Pancreas (tissue), 10 donors: ENCODE results near the gene GPX8. TPM values are rescaled to one million over a fixed set of nuclear protein-coding genes. Genes with fewer than 3 reads are reported as not detected.

Experiments used
- ATAC-seq, 4 donors: fragments of 200-7000 bp; cut with Tn5 transposase; one replicate each; pipeline versions ENCODE4 v1.8.0 to v1.9.1; 2020; ENCODE audit warnings: mild to moderate bottlenecking in 4 of 4, moderate library complexity in 4 of 4
- DNase-seq, 6 donors: peaks; one replicate each; pipeline ENCODE4 v3.0.0-alpha.2; 2020
- FAIRE-seq: peaks from 2 replicates; lab custom pipeline; 2012; peaks lifted over from hg19 to GRCh38; lab: Jason Lieb, UNC
- H3K27ac ChIP-seq, 4 donors: fragments of 200-600 bp; sonication (generic); 1 replicate in 3 of 4; 2 replicates in 1 of 4; pipeline versions ENCODE4 v1.5.0 to v1.8.0; 2020
- H3K27me3 ChIP-seq, 4 donors: fragments of 200-600 bp; one replicate each; pipeline ENCODE4 v1.8.0; 2021
- H3K36me3 ChIP-seq, 3 donors: fragments of 200-600 bp; sonication (generic) in 1 of 3; one replicate each; pipeline versions ENCODE4 v1.5.0 to v1.8.0; 2020 to 2021
- H3K4me1 ChIP-seq, 3 donors: fragments of 200-600 bp; one replicate each; pipeline ENCODE4 v1.8.0; 2021
- H3K4me3 ChIP-seq, 4 donors: fragments of 200-600 bp; sonication (generic) in 2 of 4; one replicate each; pipeline versions ENCODE4 v1.5.0 to v1.8.0; 2020 to 2021
- H3K9me3 ChIP-seq, 4 donors: fragments of 200-600 bp; one replicate each; pipeline ENCODE4 v1.8.0; 2021
- CTCF ChIP-seq, 4 donors: fragments of 200-600 bp; sonication (generic) in 3 of 4; IDR thresholded peaks; one replicate each; pipeline versions ENCODE4 v1.5.0 to v1.8.0; 2021; ENCODE audit warnings: antibody characterized with exemption in 4 of 4
- WGBS, 2 donors: extraction: QIAGEN DNeasy Blood & Tissue Kit; methylation state at CpG; one replicate each; pipeline ENCODE4 v1.1.7; 2013; 5-methylcytosine and 5-hydroxymethylcytosine counted together
- intact Hi-C, 3 donors: fragments of 100-400 bp; cut with DNase I; formaldehyde crosslinking; loops; one replicate each; pipeline versions ENCODE4 v1.11.1 to v1.14.2; 2022
- polyA plus RNA-seq, 2 donors: library from polyadenylated mRNA; stranded (reverse); fragments of 200-250 nt; gene quantifications; one replicate each; pipeline ENCODE4 v1.2.3, GENCODE V29; 2013
- total RNA-seq, 6 donors: library from RNA; stranded (reverse); fragmentation: NEBNext Ultra II Directional in 4 of 6; extraction: Animal tissue kit (Norgen Biotek cat#: 25700) in 4 of 6; gene quantifications; one replicate each; pipeline versions ENCODE4 v1.2.1 to v1.2.4, GENCODE V29; 2021 to 2023
- donor health status: healthy with polysubstance abuse.
- donor health status: DM: no; HTN: no; CAD: no; lungs with moderate emphysema.
- donor health status: DM: no; HTN: no; CAD: no.
- donor health status: control.
- donor health status: control.
- donor health status: Bipolar disorder and iron deficiency.
- donor health status: DM: yes; HTN: yes; CAD: no.
- donor health status: DM: no; HTN: no; CAD: no.
- donor health status: DM: no; HTN: no; CAD: no.
- donor health status: DM: yes; HTN: yes; CAD: no.

GPX8 gene
- total and polyA plus RNA-seq, 8 donors, result 2.5 to 13.4 (median 4.6) TPM

DNA sequence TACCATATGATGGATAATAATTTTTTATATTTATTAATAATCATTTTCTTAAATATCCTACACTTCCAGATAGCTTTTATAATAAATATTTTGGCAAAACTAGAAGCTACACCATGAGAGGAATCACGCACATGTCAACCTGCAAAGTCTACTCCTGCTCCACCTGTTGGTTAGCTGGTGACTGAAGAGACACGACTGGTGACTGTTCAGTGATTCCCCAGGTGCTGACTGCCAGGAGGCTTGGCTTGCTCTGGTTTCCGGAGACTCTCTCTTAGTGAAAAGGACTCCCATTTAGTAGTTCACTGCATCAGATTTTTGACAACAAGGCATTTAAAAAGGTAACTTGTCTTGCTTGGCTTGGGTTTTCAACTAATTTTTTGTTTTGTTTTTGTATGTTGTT is 36.6 kb upstream of the GPX8 start:
- 55 to 65% methylated on average over 3 of the region's 3 CpGs for WGBS, 2 donors
- DNase-seq (no peak), FAIRE-seq (no peak), ATAC-seq (no peak)
- Histone ChIP-seq H3K4me1 (no peaks in the 10 kb centered on the region), H3K9me3 (no peaks in the 10 kb centered on the region), H3K36me3 (no peaks in the 10 kb centered on the region), H3K4me3 (no peak overlapping the region), H3K27me3 (no peaks in the 10 kb centered on the region), H3K27ac (no peak overlapping the region)
- intact Hi-C loops, result no loop called here
- no peak for TF ChIP-seq CTCF (IDR thresholded peaks at IDR 0.05)

- H3K36me3 ChIP-seq, result no peaks in the 10 kb centered on the region
Observed at GRCh38 chr5:55134053-55134722, 25.8 kb upstream of the GPX8 start.

GRCh38 chr5:55136521-55136920 is 23.4 kb upstream of the GPX8 start:
- no peaks in the 10 kb centered on the region for H3K27me3 ChIP-seq
- FAIRE-seq (no peak), DNase-seq (no peak), ATAC-seq (no peak)
- 70 to 71% methylated on average over 3 of the region's 3 CpGs for WGBS, 2 donors
- no peak overlapping the region for H3K27ac ChIP-seq
- intact Hi-C loops, result no loop called here
- H3K4me3 ChIP-seq, result no peak overlapping the region
- no peak for TF ChIP-seq CTCF (IDR thresholded peaks at IDR 0.05)
- no peaks in the 10 kb centered on the region for H3K9me3 ChIP-seq
- peaks cover 0 to 3% (median 0%) of the 10 kb centered on the region in 3 donors for H3K4me1 ChIP-seq
- no peaks in the 10 kb centered on the region for H3K36me3 ChIP-seq

More at GRCh38 chr5:55134053-55134722, 25.8 kb upstream of the GPX8 start:
- Histone ChIP-seq H3K27ac (no peak overlapping the region), H3K4me1 (peaks cover 0 to 3% (median 0%) of the 10 kb centered on the region in 3 donors), H3K27me3 (no peaks in the 10 kb centered on the region), H3K4me3 (no peak overlapping the region), H3K9me3 (no peaks in the 10 kb centered on the region)
- ATAC-seq (peak in 1 of 4 donors; percentile 37), DNase-seq (no peak), FAIRE-seq (no peak)
- TF ChIP-seq CTCF (IDR thresholded peaks at IDR 0.05), result no peak
- intact Hi-C loops, result no loop called here
- WGBS, 2 donors, result 43 to 45% methylated on average over 5 of the region's 5 CpGs

GRCh38 chr5:55140908-55141665 is 18.9 kb upstream of the GPX8 start:
- Histone ChIP-seq H3K27ac (no peak overlapping the region), H3K36me3 (no peaks in the 10 kb centered on the region), H3K4me3 (no peak overlapping the region), H3K27me3 (no peaks in the 10 kb centered on the region), H3K9me3 (no peaks in the 10 kb centered on the region), H3K4me1 (no peaks in the 10 kb centered on the region)
- ATAC-seq, result no peak
- no peak for DNase-seq
- intact Hi-C loops, result loop anchor here in 2 of 3 donors (10.0 kb wide), 2 partner anchors 196 to 206 kb away; no protein-coding TSS in a partner anchor
- TF ChIP-seq CTCF (IDR thresholded peaks at IDR 0.05), result no peak
- 63 to 68% methylated on average over 9 of the region's 9 CpGs for WGBS, 2 donors
- no peak for FAIRE-seq
